HG03565 (cell line): Measurements from ENCODE around the gene APC2.

Experiments used
- ATAC-seq: cut with Tn5 transposase; IDR thresholded peaks from one replicate; pipeline ENCODE4 v1.9.1; 2021; ENCODE audit warnings: mild to moderate bottlenecking, moderate library complexity; ENCODE audit not compliant: unreplicated experiment

The APC2 gene

DNA sequence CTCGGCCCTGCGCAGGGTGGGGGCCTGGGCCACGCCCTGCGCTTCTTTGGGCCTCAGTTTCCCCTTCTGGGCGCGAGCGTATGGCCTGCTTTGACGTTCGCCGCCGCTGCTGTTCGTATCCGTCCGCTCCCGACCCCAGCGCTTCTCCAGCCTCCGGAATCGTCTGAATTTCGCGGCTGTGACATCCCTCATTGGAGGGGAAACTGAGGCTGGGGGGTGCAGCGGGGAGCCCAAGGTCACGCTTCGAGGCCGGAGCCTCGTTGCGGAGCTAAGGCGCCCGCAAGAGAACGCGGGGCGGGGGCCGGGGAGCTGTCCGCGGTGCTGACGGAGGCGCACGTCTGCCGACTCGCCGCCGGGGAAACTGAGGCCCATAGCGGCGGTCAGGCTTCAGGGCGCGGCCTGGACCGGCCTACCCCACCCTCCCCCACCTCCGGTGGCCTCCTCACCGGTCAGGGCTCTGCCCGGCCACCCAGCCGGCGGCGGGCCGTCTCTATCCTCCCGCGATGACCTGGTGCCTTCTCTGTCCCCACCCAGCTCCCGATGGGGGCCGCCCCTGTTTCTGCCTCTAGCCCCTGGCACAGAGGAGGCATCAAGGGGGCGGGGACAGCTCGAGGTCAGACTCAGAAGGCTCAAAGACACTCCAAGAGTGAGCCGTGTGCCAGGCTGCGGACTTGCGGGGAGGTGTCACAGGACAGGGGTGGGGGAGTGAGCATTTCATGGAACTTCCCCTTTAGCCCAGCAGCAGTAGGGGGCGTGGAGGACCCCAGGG is 3.0 kb upstream of the APC2 start:
- no peak for ATAC-seq

DNA sequence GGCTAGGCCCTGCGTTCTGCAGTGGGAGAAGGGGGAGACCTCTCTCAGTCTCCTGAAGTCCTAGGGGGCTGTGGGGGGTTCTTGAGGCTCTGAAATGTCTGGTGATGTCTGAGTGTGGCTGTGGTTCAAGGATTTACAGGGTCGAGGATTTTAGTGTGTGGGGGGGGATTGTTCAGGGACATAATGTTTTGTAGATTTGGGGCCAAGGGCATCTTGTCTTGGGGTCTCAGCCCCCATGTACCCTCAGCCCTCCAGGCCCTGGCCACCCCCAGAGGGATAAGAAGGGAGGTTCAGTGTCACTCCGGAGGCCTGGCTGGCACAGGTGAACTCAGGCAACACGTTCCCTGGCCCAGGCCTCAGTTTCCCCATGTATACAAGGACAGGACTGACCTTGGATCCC is 2.4 kb upstream of the APC2 start:
- ATAC-seq, result no peak

DNA sequence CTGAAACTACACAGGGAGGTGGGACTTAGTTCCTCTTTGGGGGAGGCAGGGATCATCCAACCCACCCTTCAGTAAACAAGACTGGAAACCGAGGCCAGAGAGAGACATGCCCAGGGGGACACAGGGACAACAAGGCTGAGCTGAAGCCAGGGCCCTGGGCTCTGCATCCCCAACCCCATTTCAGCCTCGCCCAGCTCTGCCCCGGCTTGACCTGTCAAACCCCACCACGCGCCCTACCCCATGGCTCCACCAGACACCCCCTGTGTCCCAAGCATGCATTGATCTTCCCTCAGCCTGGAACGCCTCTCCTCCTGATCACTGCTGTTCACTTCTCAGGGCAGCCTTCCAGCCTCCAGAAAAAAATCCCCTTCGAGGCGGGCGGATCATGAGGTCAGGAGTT is 2.0 kb upstream of the APC2 start:
- no peak for ATAC-seq

DNA sequence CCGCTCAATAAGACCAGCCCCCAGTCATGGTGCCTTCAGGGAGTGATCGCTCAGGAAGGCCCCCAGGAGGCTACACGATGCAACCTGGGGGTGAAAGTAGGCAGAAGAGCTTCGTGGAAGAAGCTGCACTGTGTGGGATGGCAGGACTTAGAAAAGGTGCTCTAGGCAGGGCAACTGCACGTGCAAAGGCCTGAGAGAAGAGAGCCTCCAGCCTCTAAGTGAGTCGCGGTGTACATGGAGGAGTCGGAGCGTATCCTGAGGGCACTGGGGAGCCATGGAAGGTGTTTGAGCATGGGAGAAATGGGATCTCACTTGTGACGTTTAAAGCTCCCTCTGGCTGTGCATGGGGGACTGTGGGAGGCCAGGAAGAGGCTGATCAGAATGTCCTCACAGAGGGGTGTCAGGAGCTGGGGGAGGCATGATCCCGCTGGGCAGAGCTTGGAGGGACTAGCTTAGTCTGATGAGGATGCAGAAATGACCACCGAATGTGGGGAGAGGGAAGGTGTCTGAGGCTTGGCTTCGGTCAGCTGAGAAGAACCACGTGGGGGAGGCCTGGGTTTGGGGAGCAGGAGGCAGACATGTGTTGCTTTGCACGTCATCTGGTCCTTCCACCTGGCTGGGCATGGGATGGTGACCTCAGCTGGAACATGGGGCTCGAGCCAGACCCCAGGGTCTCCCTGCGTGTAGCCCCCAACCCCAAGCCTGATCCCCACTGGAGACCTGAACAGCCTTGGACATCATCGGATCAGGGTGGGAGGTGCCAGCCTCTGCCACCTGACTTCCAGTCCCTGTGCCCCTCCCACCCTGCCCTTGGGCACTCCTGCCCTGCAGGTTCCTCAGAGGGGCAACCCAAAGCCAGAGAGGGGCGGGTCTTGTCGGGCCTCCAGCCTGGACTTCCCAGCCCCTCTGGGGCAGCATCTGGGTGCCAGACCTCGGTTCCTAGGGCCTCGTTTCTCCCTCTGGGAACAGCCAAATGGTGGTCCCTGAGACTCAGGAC is 1.1 kb downstream of the APC2 start:
- no peak for ATAC-seq

DNA sequence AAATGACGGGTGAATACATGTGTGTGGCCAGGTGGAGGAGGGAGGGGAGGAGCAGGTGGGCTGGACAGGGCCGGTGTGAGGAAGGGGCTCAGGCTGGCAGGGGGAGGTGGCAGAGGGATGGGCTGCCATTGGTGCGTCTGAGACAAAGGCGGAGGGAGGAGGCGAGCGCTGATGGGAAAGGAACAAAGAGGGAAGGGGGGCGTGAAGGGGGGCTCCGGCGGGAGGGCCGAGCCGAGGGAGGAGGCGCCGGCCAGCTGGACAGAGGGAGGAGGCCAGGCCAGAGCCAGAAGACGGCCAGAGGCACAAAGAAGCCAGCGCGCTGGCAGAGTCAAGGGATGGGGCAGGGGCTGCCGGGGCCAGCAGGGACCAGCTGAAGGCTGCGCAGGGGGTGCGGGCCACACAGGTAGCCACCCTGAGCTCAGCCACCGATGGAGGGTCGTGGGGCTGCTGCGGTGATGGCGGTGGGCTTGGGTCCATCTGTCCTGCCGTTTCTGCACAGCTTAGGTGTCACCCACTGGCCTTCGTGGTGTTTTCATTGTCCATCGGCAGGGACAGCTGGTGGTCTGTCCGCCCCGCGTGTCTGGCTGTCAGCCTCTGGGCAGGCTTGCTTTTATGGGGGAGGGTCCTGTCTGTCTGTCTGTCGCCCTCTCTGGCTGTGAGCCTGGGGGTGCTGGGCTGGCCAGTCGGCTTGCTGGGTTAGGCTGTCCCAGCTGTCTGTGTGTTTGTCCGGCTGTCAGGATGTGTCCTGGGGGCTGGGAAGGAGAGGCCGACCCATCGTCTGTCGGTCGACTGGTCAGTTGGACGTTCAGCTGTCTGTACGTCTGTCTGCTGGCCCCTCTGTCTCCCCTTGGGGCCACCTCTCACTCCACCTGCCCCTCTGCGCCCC is 2.2 kb downstream of the APC2 start:
- ATAC-seq, result no peak

DNA sequence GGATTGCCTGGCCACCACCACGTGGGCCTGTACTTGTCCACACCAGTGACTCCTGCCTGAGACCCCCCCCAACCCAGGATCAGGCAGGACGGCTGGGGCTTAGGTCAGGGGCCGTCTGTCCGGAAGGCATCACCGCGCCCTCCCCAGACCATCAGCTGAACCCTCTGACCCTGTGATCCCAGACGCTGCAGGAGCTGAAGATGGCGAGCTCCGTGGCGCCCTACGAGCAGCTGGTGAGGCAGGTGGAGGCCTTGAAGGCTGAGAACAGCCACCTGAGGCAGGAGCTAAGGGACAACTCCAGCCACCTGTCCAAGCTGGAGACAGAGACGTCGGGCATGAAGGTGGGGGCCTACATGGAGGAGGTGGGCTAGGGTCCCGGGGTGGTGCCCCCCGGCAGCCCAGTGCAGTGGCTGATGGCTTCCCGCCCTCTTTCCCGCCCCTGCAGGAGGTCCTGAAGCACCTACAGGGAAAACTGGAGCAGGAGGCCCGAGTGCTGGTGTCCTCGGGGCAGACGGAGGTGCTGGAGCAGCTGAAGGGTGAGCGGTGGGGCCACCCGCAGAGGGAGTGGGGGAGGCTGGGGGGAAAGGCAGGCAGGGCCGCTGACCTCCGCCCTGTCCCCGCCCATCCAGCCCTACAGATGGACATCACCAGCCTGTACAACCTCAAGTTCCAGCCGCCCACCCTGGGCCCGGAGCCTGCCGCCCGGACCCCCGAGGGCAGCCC is 3.0 kb downstream of the APC2 start:
- no peak for ATAC-seq

DNA sequence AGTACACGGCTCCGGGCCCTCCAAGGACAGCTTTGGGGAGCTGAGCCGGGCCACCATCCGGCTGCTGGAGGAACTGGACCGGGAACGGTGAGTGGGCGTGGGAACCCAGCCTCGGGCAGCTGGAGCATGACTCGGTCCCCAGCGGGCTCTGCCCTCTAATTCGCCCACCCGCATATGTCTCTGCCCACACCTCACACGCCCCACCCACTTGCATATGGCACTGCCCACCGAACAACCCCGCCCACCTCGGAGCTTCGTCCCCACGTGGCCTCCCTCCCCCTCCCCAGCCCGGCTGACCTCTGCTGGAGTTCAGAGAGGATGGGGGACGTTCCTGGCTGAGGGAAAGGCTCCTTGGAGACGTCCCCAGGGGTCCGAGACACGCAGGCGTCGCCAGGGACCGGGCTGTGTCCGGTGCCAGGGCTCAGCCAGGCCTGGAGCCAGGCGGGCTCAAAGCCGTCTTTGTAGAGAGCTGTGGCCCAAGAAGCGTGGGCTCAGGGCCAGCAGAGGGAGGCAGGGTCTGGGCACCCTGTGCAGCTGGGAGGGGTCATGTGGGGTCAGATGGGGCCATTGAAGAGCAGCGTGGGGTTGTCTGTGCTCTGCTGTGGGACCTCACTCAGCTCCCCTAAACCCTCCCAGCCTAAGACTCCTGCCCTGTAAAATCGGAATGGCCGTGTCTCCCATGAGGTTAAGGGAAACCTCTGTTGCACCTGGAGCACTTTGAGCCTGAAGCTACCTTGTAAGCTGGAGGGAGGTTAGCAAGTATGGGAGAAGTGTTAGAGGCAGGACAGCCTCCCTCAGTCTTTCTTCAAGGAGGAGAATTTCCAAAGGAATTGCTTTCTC is 3.8 kb downstream of the APC2 start:
- no peak for ATAC-seq

DNA sequence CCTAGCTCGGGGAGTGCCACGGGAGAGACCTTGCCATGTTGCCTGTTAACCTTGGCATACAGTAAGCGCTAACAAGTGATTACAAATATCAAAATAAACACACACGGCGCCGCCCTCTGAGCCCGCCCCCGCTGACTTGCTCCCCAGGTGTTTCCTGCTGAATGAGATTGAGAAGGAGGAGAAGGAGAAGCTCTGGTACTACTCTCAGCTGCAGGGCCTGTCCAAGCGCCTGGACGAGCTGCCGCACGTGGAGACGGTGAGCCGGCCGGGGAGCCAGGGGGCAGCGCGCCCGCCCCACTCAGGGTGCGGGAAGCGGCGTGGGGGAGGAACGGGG is 5.0 kb downstream of the APC2 start:
- no peak for ATAC-seq

DNA sequence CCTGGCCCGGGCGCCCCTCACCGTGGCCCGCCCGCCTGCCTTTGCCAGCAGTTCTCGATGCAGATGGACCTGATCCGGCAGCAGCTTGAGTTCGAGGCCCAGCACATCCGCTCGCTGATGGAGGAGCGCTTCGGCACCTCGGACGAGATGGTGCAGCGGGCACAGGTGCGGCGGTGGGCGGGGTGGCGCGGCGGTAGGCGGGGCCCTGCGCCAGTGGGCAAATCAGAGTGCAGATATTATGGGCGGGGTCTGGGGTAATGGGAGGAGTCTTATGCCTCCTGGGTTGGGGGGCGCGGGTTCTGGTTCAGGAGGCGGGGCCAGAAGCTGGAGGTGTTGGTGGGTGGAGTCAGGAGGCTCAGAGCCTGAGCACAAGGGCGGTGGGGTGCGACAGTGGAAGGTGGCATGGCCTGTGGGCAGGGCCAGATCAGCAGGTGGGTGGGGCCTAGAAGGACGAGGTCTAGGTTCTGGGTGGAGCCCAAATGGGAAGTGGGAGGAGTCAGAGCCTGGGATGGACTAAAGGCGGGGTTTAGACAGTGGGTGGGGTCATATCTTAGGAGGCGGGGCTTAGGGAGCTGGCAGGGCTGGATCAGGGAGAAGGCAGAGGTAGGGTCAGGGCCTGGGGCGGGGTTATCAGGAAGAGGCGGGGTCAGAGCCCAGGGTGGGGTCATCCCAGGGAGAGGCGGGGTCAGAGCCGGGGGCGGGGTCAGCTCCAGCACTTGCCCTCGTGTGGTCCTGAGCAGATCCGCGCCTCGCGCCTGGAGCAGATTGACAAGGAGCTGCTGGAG is 5.6 kb downstream of the APC2 start:
- ATAC-seq, result no peak

DNA sequence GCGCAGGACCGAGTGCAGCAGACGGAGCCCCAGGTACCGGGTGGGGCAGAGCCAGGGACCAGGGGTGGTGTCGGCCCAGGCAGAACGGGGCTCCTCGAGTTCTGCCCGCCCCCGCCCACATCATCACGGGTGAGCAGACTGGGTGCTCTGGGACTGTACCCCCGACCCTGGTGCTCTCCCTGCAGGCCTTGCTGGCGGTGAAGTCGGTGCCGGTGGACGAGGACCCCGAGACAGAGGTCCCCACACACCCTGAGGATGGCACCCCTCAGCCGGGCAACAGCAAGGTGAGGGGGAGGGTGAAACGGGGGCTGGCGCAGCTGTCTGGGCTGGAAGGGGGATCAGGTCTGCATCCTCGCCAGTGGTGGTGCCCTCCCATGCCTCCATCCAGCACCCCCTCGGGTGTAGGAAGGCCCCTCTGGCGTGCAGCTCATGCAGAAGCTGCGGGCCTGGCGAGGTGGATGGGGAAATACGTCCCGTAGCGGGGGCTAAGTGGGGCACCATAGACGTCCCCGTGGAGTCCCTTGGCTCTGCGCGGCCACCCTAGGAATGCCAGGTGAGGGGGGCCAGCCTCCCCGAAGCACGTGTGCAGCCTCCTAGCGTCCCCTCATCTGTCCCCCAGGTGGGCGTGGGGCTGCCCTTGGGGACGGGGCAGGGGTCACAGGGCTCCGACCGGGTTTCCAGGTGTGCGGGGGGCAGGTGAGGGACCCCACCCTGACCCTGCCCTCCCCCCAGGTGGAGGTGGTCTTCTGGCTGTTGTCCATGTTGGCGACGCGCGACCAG is 6.4 kb downstream of the APC2 start:
- no peak for ATAC-seq

DNA sequence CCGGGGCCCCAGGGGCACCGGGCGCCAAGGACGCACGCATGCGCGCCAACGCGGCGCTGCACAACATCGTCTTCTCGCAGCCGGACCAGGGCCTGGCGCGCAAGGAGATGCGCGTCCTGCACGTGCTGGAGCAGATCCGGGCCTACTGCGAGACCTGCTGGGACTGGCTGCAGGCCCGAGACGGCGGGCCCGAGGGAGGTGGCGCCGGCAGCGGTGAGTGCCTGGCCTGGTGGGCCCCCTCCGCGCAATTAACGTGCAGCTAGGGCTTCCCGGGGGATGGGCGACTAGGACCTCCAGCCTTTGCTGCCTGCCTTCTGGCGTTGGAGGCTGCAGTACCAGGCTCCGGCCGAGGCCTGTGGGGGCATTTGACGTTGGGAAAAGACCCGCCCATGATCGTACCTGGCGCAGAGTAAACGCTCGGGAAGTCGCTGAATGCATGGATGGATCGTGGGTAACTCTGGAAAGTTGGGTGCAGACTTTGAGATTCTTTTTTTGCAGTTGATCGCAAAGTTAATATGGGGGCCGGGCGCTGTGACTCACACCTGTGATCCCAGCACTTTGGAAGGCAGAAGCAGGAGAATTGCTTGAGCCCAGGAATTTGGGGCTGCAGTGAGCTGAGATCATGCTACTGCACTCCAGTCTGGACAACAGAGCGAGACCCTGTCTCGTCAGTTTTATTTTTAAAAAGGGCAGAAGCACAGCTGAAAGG is 7.3 kb downstream of the APC2 start:
- no peak for ATAC-seq

DNA sequence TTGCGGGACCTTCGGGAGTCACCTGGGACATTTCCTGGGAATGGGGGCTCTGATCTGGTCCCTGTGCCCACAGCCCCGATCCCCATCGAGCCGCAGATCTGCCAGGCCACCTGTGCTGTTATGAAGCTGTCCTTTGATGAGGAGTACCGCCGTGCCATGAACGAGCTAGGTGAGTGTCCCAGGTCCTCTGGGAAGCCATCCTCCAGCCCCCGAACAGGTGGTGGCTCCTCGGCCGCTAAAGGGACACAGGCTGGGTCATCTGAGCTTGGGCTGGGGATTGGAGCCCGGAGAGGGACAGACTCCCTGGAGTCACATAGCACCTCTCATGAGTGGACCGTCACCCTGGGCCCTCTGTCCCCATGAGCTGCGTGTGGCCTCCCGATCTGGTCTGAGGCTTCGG is 8.0 kb downstream of the APC2 start:
- no peak for ATAC-seq

DNA sequence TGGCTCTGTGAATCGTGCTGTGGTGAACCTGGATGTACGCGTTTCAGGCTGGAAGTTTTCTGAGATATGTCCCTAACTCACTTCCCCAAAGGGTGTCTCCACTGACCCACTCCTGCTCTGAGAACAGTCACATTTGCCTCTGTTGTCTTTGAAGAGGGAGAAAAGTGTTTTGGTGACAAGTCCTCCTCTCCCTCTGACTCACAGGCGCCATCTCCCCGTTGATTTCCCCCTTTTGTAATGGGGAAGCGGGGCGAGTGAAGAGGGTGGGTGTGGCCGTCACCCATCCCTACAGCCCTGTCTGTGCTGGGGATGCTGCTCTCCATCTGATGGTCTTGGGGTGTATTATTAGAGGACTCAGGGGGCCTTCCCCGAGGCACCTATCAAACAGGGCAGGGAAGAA is 9.6 kb downstream of the APC2 start:
- ATAC-seq, result no peak

DNA sequence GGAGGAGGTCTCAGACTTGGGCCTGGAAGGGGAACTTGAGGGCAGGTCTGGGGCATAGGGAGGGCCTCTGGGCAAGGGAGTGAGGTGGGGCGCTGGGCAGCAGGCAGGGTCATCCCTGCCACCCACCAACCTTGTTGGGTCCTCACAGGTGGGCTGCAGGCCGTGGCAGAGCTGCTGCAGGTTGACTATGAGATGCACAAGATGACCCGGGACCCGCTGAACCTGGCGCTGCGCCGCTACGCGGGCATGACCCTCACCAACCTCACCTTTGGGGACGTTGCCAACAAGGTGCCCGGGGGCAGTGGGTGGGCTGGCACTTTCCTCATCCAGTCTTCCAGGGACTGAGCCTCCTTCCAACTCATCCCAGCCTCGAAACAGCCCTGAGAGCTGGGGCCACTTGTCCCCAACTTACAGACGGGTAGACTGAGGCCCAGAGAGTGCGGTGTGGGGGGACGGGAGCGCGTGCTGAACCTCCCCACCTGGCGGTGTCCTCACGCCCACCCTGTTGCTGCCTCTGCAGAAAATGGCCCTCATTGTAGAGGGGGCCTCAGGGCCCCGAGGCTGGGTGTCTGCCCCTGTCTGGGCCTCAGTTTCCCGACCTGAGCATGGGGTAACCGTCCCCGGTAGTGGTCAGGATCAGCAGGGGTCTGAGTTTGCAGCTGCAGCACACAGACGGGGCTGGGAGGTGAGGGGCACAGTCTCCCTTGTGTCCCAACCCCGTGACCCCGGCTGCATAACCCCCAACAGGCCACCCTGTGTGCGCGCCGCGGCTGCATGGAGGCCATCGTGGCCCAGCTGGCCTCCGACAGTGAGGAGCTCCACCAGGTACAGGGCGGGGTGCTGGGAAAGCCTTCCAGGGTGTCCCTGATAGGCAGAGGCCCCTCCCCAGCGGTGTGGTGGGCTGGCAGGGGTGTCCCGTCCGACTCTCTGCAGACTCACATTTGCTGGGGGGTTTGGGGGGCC is 10.4 kb downstream of the APC2 start:
- ATAC-seq, result no peak

DNA sequence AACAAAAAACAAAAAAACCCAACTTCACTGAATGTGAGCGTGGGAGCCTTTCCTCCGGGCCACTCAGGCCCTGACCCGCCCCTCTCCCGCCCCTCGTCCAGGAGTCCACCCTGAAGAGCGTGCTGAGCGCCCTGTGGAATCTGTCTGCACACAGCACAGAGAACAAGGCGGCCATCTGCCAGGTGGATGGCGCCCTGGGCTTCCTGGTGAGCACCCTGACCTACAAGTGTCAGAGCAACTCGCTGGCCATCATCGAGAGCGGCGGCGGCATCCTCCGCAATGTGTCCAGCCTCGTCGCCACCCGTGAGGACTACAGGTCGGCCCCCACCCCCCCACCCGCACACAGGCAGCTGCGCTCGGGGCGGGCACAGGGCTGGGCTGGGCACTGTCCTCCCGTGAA is 11.9 kb downstream of the APC2 start:
- no peak for ATAC-seq
